Cardiac muscle cell (in vitro differentiated cells and primary cell): ENCODE data around the gene EIF2B4. TPM values are rescaled to one million over a fixed set of nuclear protein-coding genes. Genes with fewer than 3 reads are reported as not detected.

ENCODE experiments used
- DNase-seq, 2 donors: peaks; one replicate each; pipeline versions ENCODE4 v3.0.0 to v3.0.0-alpha.2; 2010 to 2017; ENCODE audit warnings: low read depth in 1 of 2, low spot score in 1 of 2
- H3K27ac ChIP-seq: fragments of 200-600 bp; sonication (generic); 2 replicates; pipeline ENCODE4 v1.5.1; 2016
- H3K27me3 ChIP-seq: fragments of 200-600 bp; sonication (generic); 2 replicates; pipeline ENCODE4 v1.6.0; 2016; ENCODE audit warnings: control low read depth
- H3K36me3 ChIP-seq: fragments of 200-600 bp; sonication (generic); 2 replicates; pipeline ENCODE4 v1.5.1; 2016; ENCODE audit warnings: control low read depth
- H3K4me1 ChIP-seq: fragments of 200-600 bp; sonication (generic); 2 replicates; pipeline ENCODE4 v1.8.1; 2017; ENCODE audit warnings: low read depth, mild to moderate bottlenecking, mixed run types
- H3K4me3 ChIP-seq: fragments of 200-600 bp; sonication (generic); 2 replicates; pipeline ENCODE4 v1.5.1; 2016; ENCODE audit warnings: mild to moderate bottlenecking
- H3K9me3 ChIP-seq: fragments of 200-600 bp; sonication (generic); 2 replicates; pipeline ENCODE4 v1.5.1; 2017; ENCODE audit warnings: low read depth, mild to moderate bottlenecking, control low read depth
- CTCF ChIP-seq: IDR thresholded peaks from 2 replicates; pipeline ENCODE4 v1.5.1; 2012; ENCODE audit warnings: low read depth, mild to moderate bottlenecking, low read length
- polyA plus RNA-seq: library from polyadenylated mRNA; unstranded; fragments of >200 nt; fragmentation: Nextera tagmentation; extraction: Ambion mirVana; gene quantifications from 2 replicates; pipeline ENCODE4 v1.2.1, GENCODE V29; 2016
- total RNA-seq: library from RNA; depleted of rRNA; stranded (reverse); fragments of >200 nt; gene quantifications from 2 replicates; pipeline ENCODE4 v1.2.3, GENCODE V29; 2016

The EIF2B4 gene
- total and polyA plus RNA-seq, 2 experiments from 2014 or later: 41.5 to 93.9 TPM

GRCh38 chr2:27407798-27408491 is 37.8 kb upstream of the EIF2B4 start:
- peak; percentile 65 to 78 for DNase-seq
- H3K4me1 ChIP-seq: peaks cover 13% of the 10 kb centered on the region
- H3K27ac ChIP-seq: peak overlapping the region; percentile 52
- H3K36me3 ChIP-seq: no peaks in the 10 kb centered on the region
- peak; percentile 54 for TF ChIP-seq CTCF
- H3K9me3 ChIP-seq: no peaks in the 10 kb centered on the region
- peak overlapping the region; percentile 72 for H3K4me3 ChIP-seq
- H3K27me3 ChIP-seq: no peaks in the 10 kb centered on the region

GRCh38 chr2:27400348-27401135 is 30.4 kb upstream of the EIF2B4 start:
- no peaks in the 10 kb centered on the region for H3K9me3 ChIP-seq
- DNase-seq: no peak
- no peaks in the 10 kb centered on the region for H3K4me1 ChIP-seq
- H3K4me3 ChIP-seq: no peak overlapping the region
- no peaks in the 10 kb centered on the region for H3K36me3 ChIP-seq
- no peak overlapping the region for H3K27ac ChIP-seq
- no peaks in the 10 kb centered on the region for H3K27me3 ChIP-seq
- TF ChIP-seq CTCF: no peak

GRCh38 chr2:27398962-27399361 is 28.8 kb upstream of the EIF2B4 start:
- Histone ChIP-seq H3K27me3 (no peaks in the 10 kb centered on the region), H3K9me3 (no peaks in the 10 kb centered on the region), H3K36me3 (no peaks in the 10 kb centered on the region), H3K27ac (no peak overlapping the region), H3K4me1 (no peaks in the 10 kb centered on the region), H3K4me3 (no peak overlapping the region)
- DNase-seq: no peak
- no peak for TF ChIP-seq CTCF

- H3K27ac ChIP-seq: no peak overlapping the region
- no peak overlapping the region for H3K4me3 ChIP-seq
- TF ChIP-seq CTCF: no peak
- H3K27me3 ChIP-seq: no peaks in the 10 kb centered on the region
- no peaks in the 10 kb centered on the region for H3K9me3 ChIP-seq
- no peaks in the 10 kb centered on the region for H3K36me3 ChIP-seq
- no peak for DNase-seq
- H3K4me1 ChIP-seq: no peaks in the 10 kb centered on the region
Measured at GRCh38 chr2:27393225-27393624, 23.1 kb upstream of the EIF2B4 start.

GRCh38 chr2:27390822-27391679 is 20.9 kb upstream of the EIF2B4 start:
- DNase-seq: no peak
- Histone ChIP-seq H3K36me3 (no peaks in the 10 kb centered on the region), H3K27me3 (no peaks in the 10 kb centered on the region), H3K9me3 (no peaks in the 10 kb centered on the region), H3K4me3 (no peak overlapping the region), H3K4me1 (no peaks in the 10 kb centered on the region), H3K27ac (no peak overlapping the region)
- TF ChIP-seq CTCF: no peak
